ENCODE measurements around the gene PPARA.

GRCh38 chr22:46246178-46246577 lies 95.9 kb downstream of the PPARA start:
- TF ChIP-seq SMC3 (conservative IDR thresholded peaks at IDR 0.05; ENCODE audit: poor library complexity) (no peak), CTCF (IDR thresholded peaks at IDR 0.05; ENCODE audit: poor library complexity, severe bottlenecking) (no peak), EZH2 (IDR thresholded peaks at IDR 0.05; ENCODE audit: borderline replicate concordance, insufficient read depth, low read length, poor library complexity, severe bottlenecking) (no peak), MXI1 (conservative IDR thresholded peaks at IDR 0.05; ENCODE audit: poor library complexity, severe bottlenecking) (no peak), RAD21 (conservative IDR thresholded peaks at IDR 0.05) (no peak), EP300 (conservative IDR thresholded peaks at IDR 0.05; ENCODE audit: poor library complexity, severe bottlenecking) (no peak)
